Measurements from ENCODE around the gene NSMCE4A. TPM values are rescaled to one million over a fixed set of nuclear protein-coding genes. Genes with fewer than 3 reads are reported as not detected.
"Not testable (repeated sequence)": the region's sequence is repeated elsewhere in the genome, so short reads cannot be mapped to it uniquely, and the experiment has no call there.

Gene NSMCE4A
- polyA plus RNA-seq (2013, experiment 1 of 2; ENCODE audit: insufficient read length) = 20.2 TPM
- polyA plus RNA-seq (2013, experiment 2 of 2; ENCODE audit: insufficient read length) = 19.2 TPM

- peak; percentile 74 for DNase-seq
Measured at GRCh38 chr10:121974535-121975294, at the start of gene NSMCE4A. TSS of gene NSMCE4A (minus strand) at chr10:121975217. CDS start at chr10:121975165, 52 bp downstream.

- not testable (repeated sequence) for DNase-seq
Measured at GRCh38 chr10:122023257-122023656, 48.2 kb upstream of the NSMCE4A start.

- no peak for DNase-seq
Measured at GRCh38 chr10:122022276-122022675, 47.3 kb upstream of the NSMCE4A start.

- no peak for DNase-seq
Measured at GRCh38 chr10:122021828-122022227, 46.8 kb upstream of the NSMCE4A start.

GRCh38 chr10:122021379-122021778 is 46.4 kb upstream of the NSMCE4A start:
- DNase-seq = peak; percentile 33

- no peak for DNase-seq
Measured at GRCh38 chr10:122020226-122020625, 45.2 kb upstream of the NSMCE4A start.

- DNase-seq = no peak
Measured at GRCh38 chr10:122019414-122019975, 44.5 kb upstream of the NSMCE4A start.

- DNase-seq = no peak
Measured at GRCh38 chr10:122018951-122019413, 44.0 kb upstream of the NSMCE4A start.

GRCh38 chr10:122018491-122018890 is 43.5 kb upstream of the NSMCE4A start:
- DNase-seq = no peak

GRCh38 chr10:122017926-122018325 is 42.9 kb upstream of the NSMCE4A start:
- not testable (repeated sequence) for DNase-seq

- DNase-seq = no peak
Measured at GRCh38 chr10:122014652-122015248, 39.7 kb upstream of the NSMCE4A start.

GRCh38 chr10:122013311-122013780 is 38.3 kb upstream of the NSMCE4A start:
- no peak for DNase-seq

- no peak for DNase-seq
Measured at GRCh38 chr10:122012731-122013130, 37.7 kb upstream of the NSMCE4A start.

- no peak for DNase-seq
Measured at GRCh38 chr10:122010405-122011050, 35.5 kb upstream of the NSMCE4A start.

GRCh38 chr10:122007415-122007814 is 32.4 kb upstream of the NSMCE4A start:
- no peak for DNase-seq

- no peak for DNase-seq
Measured at GRCh38 chr10:122001698-122002097, 26.7 kb upstream of the NSMCE4A start.

GRCh38 chr10:121999301-121999700 is 24.3 kb upstream of the NSMCE4A start:
- DNase-seq = no peak

GRCh38 chr10:121998462-121998861 is 23.4 kb upstream of the NSMCE4A start:
- no peak for DNase-seq

- no peak for DNase-seq
Measured at GRCh38 chr10:121994429-121994941, 19.5 kb upstream of the NSMCE4A start.

- not testable (repeated sequence) for DNase-seq
Measured at GRCh38 chr10:121991727-121992126, 16.7 kb upstream of the NSMCE4A start.

GRCh38 chr10:121990015-121990677 is 15.1 kb upstream of the NSMCE4A start:
- DNase-seq = no peak
